MM.1S (cell line): Measurements from ENCODE around the gene PANK2.

Experiments
- DNase-seq: peaks from one replicate; pipeline ENCODE4 v3.0.0-alpha.2; 2015
- H2AFZ ChIP-seq: fragments of 300-600 bp; sonication (generic); 2 replicates; pipeline ENCODE4 v1.6.0; 2016; ENCODE audit warnings: antibody characterized with exemption, low read length
- H3F3A ChIP-seq: fragments of 300-600 bp; sonication (generic); 2 replicates; pipeline ENCODE4 v1.6.1; 2016; ENCODE audit warnings: mild to moderate bottlenecking, antibody characterized with exemption, low read length, moderate library complexity, mixed read lengths; ENCODE audit not compliant: insufficient read depth
- H3K27ac ChIP-seq: fragments of 300-600 bp; sonication (generic); 2 replicates; pipeline ENCODE4 v1.5.1; 2016; ENCODE audit warnings: mild to moderate bottlenecking, low read length
- H3K27me3 ChIP-seq: fragments of 300-600 bp; sonication (generic); replicated peaks from 2 replicates; pipeline ENCODE4 v1.6.0; 2016; ENCODE audit warnings: low read length; ENCODE audit not compliant: insufficient read depth
- H3K36me3 ChIP-seq: fragments of 300-600 bp; sonication (generic); replicated peaks from 2 replicates; pipeline ENCODE4 v1.6.1; 2016; ENCODE audit warnings: mild to moderate bottlenecking, low read length, mixed read lengths; ENCODE audit not compliant: insufficient read depth
- H3K4me1 ChIP-seq: fragments of 300-600 bp; sonication (generic); 2 replicates; pipeline ENCODE4 v1.6.1; 2016; ENCODE audit warnings: low read length, mixed read lengths
- H3K4me2 ChIP-seq: fragments of 300-600 bp; sonication (generic); 2 replicates; pipeline ENCODE4 v1.6.0; 2016; ENCODE audit warnings: low read depth, low read length
- H3K4me3 ChIP-seq: fragments of 300-600 bp; sonication (generic); 2 replicates; pipeline ENCODE4 v1.5.1; 2016; ENCODE audit warnings: low read length, mixed read lengths
- H3K79me2 ChIP-seq: fragments of 300-600 bp; sonication (generic); 2 replicates; pipeline ENCODE4 v1.6.1; 2016; ENCODE audit warnings: mixed run types, low read length, mixed read lengths
- H3K9ac ChIP-seq: fragments of 300-600 bp; sonication (generic); 2 replicates; pipeline ENCODE4 v1.6.1; 2016; ENCODE audit warnings: low read length, mixed read lengths
- H3K9me2 ChIP-seq: fragments of 300-600 bp; sonication (generic); replicated peaks from 2 replicates; pipeline ENCODE4 v1.6.1; 2016; ENCODE audit warnings: mild to moderate bottlenecking, low read length, mixed read lengths; ENCODE audit not compliant: insufficient read depth
- H3K9me3 ChIP-seq: fragments of 300-600 bp; sonication (generic); replicated peaks from 2 replicates; pipeline ENCODE4 v1.6.1; 2016; ENCODE audit warnings: mild to moderate bottlenecking, low read length, mixed read lengths; ENCODE audit not compliant: insufficient read depth
- H4K20me1 ChIP-seq: fragments of 300-600 bp; sonication (generic); 2 replicates; pipeline ENCODE4 v1.6.1; 2016; ENCODE audit warnings: mild to moderate bottlenecking, low read length, moderate library complexity, mixed read lengths; ENCODE audit not compliant: insufficient read depth
- EZH2 ChIP-seq: fragments of 300-600 bp; sonication (generic); optimal IDR thresholded peaks from 2 replicates; pipeline ENCODE3; 2017; ENCODE audit warnings: low read depth, mild to moderate bottlenecking, antibody characterized with exemption, low read length, mixed read lengths
- EZH2phosphoT487 ChIP-seq: fragments of 300-600 bp; sonication (generic); IDR thresholded peaks from 2 replicates; pipeline ENCODE4 v1.6.1; 2018; ENCODE audit warnings: antibody characterized with exemption, low read length
- TF ChIP-seq, protein P1 (sequence below): fragments of 300-600 bp; sonication (generic); IDR thresholded peaks from 2 replicates; pipeline ENCODE4 v1.5.1; 2016; ENCODE audit warnings: antibody characterized with exemption, low read length, mixed read lengths

The PANK2 gene

DNA sequence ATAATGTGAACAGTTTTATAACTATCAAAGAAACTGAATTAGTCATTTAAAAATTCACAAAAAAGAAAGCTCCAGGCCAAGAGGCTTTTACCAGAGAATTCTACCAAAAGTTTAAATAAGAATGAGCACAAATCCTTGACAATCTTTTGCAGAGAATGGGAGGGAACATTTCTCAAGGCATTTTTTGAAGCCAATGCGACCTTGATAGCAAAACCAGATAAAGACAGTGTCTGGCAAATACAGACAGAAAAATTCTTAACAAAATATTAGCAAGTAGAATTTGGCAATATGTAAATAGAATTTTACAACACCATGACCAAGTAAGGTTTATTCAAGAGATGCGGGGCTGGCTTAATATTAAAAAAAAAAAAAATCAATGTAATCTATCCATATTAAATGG is 84.5 kb downstream of the PANK2 start:
- Histone ChIP-seq H3K27me3 (no peaks in the 10 kb centered on the region), H3F3A (no peaks in the 10 kb centered on the region), H3K4me2 (no peak overlapping the region), H3K9me3 (no peaks in the 10 kb centered on the region), H3K4me1 (no peaks in the 10 kb centered on the region), H2AFZ (no peak overlapping the region), H3K9me2 (no peaks in the 10 kb centered on the region), H3K79me2 (no peaks in the 10 kb centered on the region), H4K20me1 (no peaks in the 10 kb centered on the region), H3K27ac (no peak overlapping the region), H3K4me3 (no peak overlapping the region), H3K9ac (no peak overlapping the region), H3K36me3 (no peaks in the 10 kb centered on the region)
- no peak for DNase-seq
- TF ChIP-seq, protein P1, sequence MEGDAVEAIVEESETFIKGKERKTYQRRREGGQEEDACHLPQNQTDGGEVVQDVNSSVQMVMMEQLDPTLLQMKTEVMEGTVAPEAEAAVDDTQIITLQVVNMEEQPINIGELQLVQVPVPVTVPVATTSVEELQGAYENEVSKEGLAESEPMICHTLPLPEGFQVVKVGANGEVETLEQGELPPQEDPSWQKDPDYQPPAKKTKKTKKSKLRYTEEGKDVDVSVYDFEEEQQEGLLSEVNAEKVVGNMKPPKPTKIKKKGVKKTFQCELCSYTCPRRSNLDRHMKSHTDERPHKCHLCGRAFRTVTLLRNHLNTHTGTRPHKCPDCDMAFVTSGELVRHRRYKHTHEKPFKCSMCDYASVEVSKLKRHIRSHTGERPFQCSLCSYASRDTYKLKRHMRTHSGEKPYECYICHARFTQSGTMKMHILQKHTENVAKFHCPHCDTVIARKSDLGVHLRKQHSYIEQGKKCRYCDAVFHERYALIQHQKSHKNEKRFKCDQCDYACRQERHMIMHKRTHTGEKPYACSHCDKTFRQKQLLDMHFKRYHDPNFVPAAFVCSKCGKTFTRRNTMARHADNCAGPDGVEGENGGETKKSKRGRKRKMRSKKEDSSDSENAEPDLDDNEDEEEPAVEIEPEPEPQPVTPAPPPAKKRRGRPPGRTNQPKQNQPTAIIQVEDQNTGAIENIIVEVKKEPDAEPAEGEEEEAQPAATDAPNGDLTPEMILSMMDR: no peak
- no peak for TF ChIP-seq EZH2
- no peak for TF ChIP-seq EZH2phosphoT487

- no peaks in the 10 kb centered on the region for H3K27me3 ChIP-seq
- H4K20me1 ChIP-seq: no peaks in the 10 kb centered on the region
- no peak overlapping the region for H3K4me2 ChIP-seq
- no peak for DNase-seq
- no peak overlapping the region for H3K4me3 ChIP-seq
- no peak overlapping the region for H3K27ac ChIP-seq
- peaks cover 8% of the 10 kb centered on the region; the same call in 1 of the 2 replicates for H3F3A ChIP-seq
- TF ChIP-seq EZH2 (no peak), EZH2phosphoT487 (no peak)
- TF ChIP-seq, protein P1: no peak
- H3K9me2 ChIP-seq: no peaks in the 10 kb centered on the region
- peaks cover 6% of the 10 kb centered on the region; the same call in 1 of the 2 replicates for H3K4me1 ChIP-seq
- H3K9ac ChIP-seq: no peak overlapping the region
- H3K79me2 ChIP-seq: no peaks in the 10 kb centered on the region
- no peak overlapping the region for H2AFZ ChIP-seq
- no peaks in the 10 kb centered on the region for H3K9me3 ChIP-seq
- no peaks in the 10 kb centered on the region for H3K36me3 ChIP-seq
Measured at GRCh38 chr20:3976511-3976910, 87.3 kb downstream of the PANK2 start.
